Neural progenitor cell (in vitro differentiated cells): Measurements from ENCODE around the gene IL20RB. TPM values are rescaled to one million over a fixed set of nuclear protein-coding genes. Genes with fewer than 3 reads are reported as not detected.

Experiments
- DNase-seq: peaks from one replicate; pipeline ENCODE4 v3.0.0-alpha.2; 2016; ENCODE audit warnings: low spot score
- H2AFZ ChIP-seq: fragments of 200-600 bp; sonication (generic); replicated peaks from 2 replicates; pipeline ENCODE4 v1.6.1; 2016; ENCODE audit warnings: antibody characterized with exemption
- H3F3A ChIP-seq: fragments of 200-600 bp; sonication (generic); 2 replicates; pipeline ENCODE4 v1.6.1; 2016; ENCODE audit warnings: antibody characterized with exemption, low read depth
- H3K27ac ChIP-seq: fragments of 200-600 bp; sonication (generic); 2 replicates; pipeline ENCODE4 v1.5.1; 2016; ENCODE audit warnings: mild to moderate bottlenecking
- H3K27me3 ChIP-seq: fragments of 200-600 bp; sonication (generic); 2 replicates; pipeline ENCODE4 v1.6.1; 2016; ENCODE audit warnings: mild to moderate bottlenecking, moderate library complexity
- H3K36me3 ChIP-seq: fragments of 200-600 bp; sonication (generic); 2 replicates; pipeline ENCODE4 v1.5.1; 2016
- H3K4me1 ChIP-seq: fragments of 200-600 bp; sonication (generic); 2 replicates; pipeline ENCODE4 v1.6.1; 2016; ENCODE audit warnings: mixed run types
- H3K4me2 ChIP-seq: fragments of 200-600 bp; sonication (generic); 2 replicates; pipeline ENCODE4 v1.6.1; 2016
- H3K4me3 ChIP-seq: fragments of 200-600 bp; sonication (generic); 2 replicates; pipeline ENCODE4 v1.5.1; 2016
- H3K79me2 ChIP-seq: fragments of 200-600 bp; sonication (generic); 2 replicates; pipeline ENCODE4 v1.6.1; 2016; ENCODE audit warnings: low read depth
- H3K9ac ChIP-seq: fragments of 200-600 bp; sonication (generic); 2 replicates; pipeline ENCODE4 v1.6.1; 2016
- H3K9me3 ChIP-seq: fragments of 200-600 bp; sonication (generic); 2 replicates; pipeline ENCODE4 v1.5.1; 2016; ENCODE audit warnings: low read depth
- H4K20me1 ChIP-seq: fragments of 200-600 bp; sonication (generic); 2 replicates; pipeline ENCODE4 v1.6.1; 2016; ENCODE audit warnings: low read depth
- H3K27ac Mint-ChIP-seq: 3 replicates; pipeline ENCODE4 v1.8.0; 2021; ENCODE audit warnings: mixed read lengths
- H3K27me3 Mint-ChIP-seq: 2 replicates; pipeline ENCODE4 v1.8.0; 2022; ENCODE audit warnings: low read depth, mild to moderate bottlenecking, inconsistent platforms, moderate library complexity, mixed read lengths; ENCODE audit not compliant: insufficient read depth
- H3K36me3 Mint-ChIP-seq: 3 replicates; pipeline ENCODE4 v1.8.0; 2021; ENCODE audit warnings: mixed read lengths
- H3K4me1 Mint-ChIP-seq: 3 replicates; pipeline ENCODE4 v1.8.0; 2021; ENCODE audit warnings: mixed read lengths
- H3K4me3 Mint-ChIP-seq: 3 replicates; pipeline ENCODE4 v1.8.0; 2021; ENCODE audit warnings: mild to moderate bottlenecking, moderate library complexity, mixed read lengths
- H3K9me3 Mint-ChIP-seq: 3 replicates; pipeline ENCODE4 v1.8.0; 2020; ENCODE audit warnings: mixed read lengths
- EZH2 ChIP-seq: fragments of 200-600 bp; sonication (generic); IDR thresholded peaks from 2 replicates; pipeline ENCODE4 v1.6.1; 2017; ENCODE audit warnings: antibody characterized with exemption, mild to moderate bottlenecking, moderate library complexity
- EZH2phosphoT487 ChIP-seq: fragments of 200-600 bp; sonication (generic); IDR thresholded peaks from 2 replicates; pipeline ENCODE4 v1.6.1; 2017; ENCODE audit warnings: antibody characterized with exemption
- total RNA-seq: library from RNA; depleted of rRNA; stranded (reverse); fragments of >200 nt; gene quantifications from 2 replicates; pipeline ENCODE4 v1.2.3, GENCODE V29; 2015; ENCODE audit warnings: low replicate concordance
- TF ChIP-seq, protein P1 (sequence below): fragments of 200-600 bp; sonication (generic); IDR thresholded peaks from 2 replicates; pipeline ENCODE4 v1.5.1; 2017; ENCODE audit warnings: antibody characterized with exemption, mild to moderate bottlenecking

The IL20RB gene
- total RNA-seq, 1 donor from 2014 or later, result 2.5 TPM

DNA sequence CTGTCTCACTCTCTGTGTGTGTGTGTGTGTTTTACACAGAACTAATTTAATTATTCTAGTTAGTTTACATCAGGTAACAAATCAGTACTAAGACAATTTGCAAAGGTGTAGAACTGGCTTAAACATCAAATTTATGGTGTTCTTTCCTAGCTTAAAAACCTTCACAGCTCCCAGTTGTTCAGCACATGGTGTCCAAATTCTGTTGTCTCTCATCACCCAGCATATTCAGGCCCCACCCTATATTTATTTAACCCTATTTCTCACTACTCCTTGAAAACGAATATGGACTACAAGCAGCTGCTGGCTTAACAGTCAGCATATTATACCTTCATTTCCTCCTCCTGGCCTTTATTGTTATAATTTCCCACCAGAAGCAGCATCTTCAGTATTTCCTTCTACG lies 1.2 kb downstream of the IL20RB start:
- no peaks in the 10 kb centered on the region for H3K9me3 ChIP-seq
- H3K27ac Mint-ChIP-seq, result no peak overlapping the region
- H3K9ac ChIP-seq, result no peak overlapping the region
- TF ChIP-seq EZH2phosphoT487 (no peak), EZH2 (no peak)
- TF ChIP-seq, protein P1, sequence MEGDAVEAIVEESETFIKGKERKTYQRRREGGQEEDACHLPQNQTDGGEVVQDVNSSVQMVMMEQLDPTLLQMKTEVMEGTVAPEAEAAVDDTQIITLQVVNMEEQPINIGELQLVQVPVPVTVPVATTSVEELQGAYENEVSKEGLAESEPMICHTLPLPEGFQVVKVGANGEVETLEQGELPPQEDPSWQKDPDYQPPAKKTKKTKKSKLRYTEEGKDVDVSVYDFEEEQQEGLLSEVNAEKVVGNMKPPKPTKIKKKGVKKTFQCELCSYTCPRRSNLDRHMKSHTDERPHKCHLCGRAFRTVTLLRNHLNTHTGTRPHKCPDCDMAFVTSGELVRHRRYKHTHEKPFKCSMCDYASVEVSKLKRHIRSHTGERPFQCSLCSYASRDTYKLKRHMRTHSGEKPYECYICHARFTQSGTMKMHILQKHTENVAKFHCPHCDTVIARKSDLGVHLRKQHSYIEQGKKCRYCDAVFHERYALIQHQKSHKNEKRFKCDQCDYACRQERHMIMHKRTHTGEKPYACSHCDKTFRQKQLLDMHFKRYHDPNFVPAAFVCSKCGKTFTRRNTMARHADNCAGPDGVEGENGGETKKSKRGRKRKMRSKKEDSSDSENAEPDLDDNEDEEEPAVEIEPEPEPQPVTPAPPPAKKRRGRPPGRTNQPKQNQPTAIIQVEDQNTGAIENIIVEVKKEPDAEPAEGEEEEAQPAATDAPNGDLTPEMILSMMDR, result no peak
- no peaks in the 10 kb centered on the region for H3K27me3 ChIP-seq
- no peak overlapping the region for H3K4me3 ChIP-seq
- no peak overlapping the region for H3K4me3 Mint-ChIP-seq
- H3K4me1 Mint-ChIP-seq, result peaks cover 5% of the 10 kb centered on the region
- no peak overlapping the region for H3K27ac ChIP-seq
- no peak for DNase-seq
- no peak overlapping the region for H3K4me2 ChIP-seq
- H3F3A ChIP-seq, result peaks cover 6% of the 10 kb centered on the region
- H2AFZ ChIP-seq, result no peak overlapping the region
- peaks cover 10% of the 10 kb centered on the region for H3K4me1 ChIP-seq
- no peaks in the 10 kb centered on the region for H3K79me2 ChIP-seq
- H3K36me3 ChIP-seq, result no peaks in the 10 kb centered on the region
- H3K36me3 Mint-ChIP-seq, result no peaks in the 10 kb centered on the region
- H3K9me3 Mint-ChIP-seq, result peaks cover 2% of the 10 kb centered on the region
- no peaks in the 10 kb centered on the region for H4K20me1 ChIP-seq
- no peaks in the 10 kb centered on the region for H3K27me3 Mint-ChIP-seq

- H3F3A ChIP-seq, result peaks cover 6% of the 10 kb centered on the region
- no peaks in the 10 kb centered on the region for H4K20me1 ChIP-seq
- no peak overlapping the region for H3K4me2 ChIP-seq
- no peak overlapping the region for H3K9ac ChIP-seq
- TF ChIP-seq EZH2phosphoT487, result no peak
- TF ChIP-seq, protein P1, result no peak
- TF ChIP-seq EZH2, result no peak
- peaks cover 5% of the 10 kb centered on the region for H3K4me1 Mint-ChIP-seq
- no peaks in the 10 kb centered on the region for H3K79me2 ChIP-seq
- H3K27ac ChIP-seq, result no peak overlapping the region
- H3K4me3 ChIP-seq, result no peak overlapping the region
- H3K4me3 Mint-ChIP-seq, result no peak overlapping the region
- no peaks in the 10 kb centered on the region for H3K27me3 ChIP-seq
- H3K9me3 ChIP-seq, result no peaks in the 10 kb centered on the region
- H3K36me3 ChIP-seq, result no peaks in the 10 kb centered on the region
- no peak for DNase-seq
- no peaks in the 10 kb centered on the region for H3K36me3 Mint-ChIP-seq
- peaks cover 2% of the 10 kb centered on the region for H3K9me3 Mint-ChIP-seq
- no peak overlapping the region for H2AFZ ChIP-seq
- no peaks in the 10 kb centered on the region for H3K27me3 Mint-ChIP-seq
- no peak overlapping the region for H3K27ac Mint-ChIP-seq
- H3K4me1 ChIP-seq, result peaks cover 10% of the 10 kb centered on the region
Measured at GRCh38 chr3:136959599-136959998, 1.8 kb downstream of the IL20RB start.

DNA sequence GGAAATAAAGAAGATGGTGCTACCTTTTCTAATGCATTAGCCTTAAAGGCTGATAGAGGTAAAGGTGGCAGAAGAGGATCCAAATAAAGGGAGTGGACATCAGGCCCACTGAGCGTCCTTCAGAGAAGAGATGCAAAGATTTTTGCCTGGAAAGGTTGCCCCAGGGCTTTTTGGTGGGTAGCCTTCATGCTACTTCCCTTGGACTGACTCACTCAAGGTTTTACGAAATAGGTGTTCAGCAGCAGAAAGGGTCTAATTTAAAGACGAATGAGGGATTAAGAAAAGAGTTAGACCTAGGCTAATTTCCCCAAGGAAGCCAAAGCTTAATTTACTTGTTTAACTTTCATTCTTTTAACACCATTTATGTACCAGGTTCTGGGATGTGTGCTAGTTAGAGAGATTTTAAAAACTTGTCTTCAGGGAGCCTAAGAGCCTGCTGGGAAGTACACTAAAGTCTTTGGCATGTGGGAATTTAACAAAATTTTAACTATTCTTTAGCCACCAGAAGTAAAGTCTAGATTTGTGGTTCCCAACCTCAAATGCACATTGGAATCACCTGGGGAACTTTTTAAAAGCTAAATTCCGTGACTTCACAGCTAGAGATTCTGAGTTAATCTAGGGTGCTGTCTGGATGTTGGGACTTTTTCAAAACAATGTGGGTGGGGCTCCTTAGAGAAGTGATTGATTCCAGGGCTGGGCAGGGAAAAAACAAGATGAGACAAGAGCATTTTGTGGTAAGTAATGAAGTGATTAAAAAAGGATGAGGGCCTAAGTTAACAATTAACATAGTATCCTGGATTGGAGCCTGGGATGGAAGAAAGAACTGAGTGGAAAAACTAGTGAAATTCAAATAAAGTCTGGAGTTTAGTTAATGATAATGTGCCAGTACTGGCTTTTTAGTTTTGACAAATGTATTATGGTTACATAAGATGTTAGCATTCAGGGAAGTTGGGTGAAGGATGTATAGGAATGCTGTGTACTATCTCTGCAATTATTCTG lies 3.4 kb downstream of the IL20RB start:
- peaks cover 6% of the 10 kb centered on the region for H3F3A ChIP-seq
- H3K36me3 ChIP-seq, result no peaks in the 10 kb centered on the region
- peak overlapping the region; percentile 24 for H3K27ac ChIP-seq
- H3K27me3 ChIP-seq, result no peaks in the 10 kb centered on the region
- no peaks in the 10 kb centered on the region for H3K27me3 Mint-ChIP-seq
- no peak overlapping the region for H3K4me2 ChIP-seq
- no peak overlapping the region for H3K9ac ChIP-seq
- H3K4me3 ChIP-seq, result no peak overlapping the region
- no peak overlapping the region for H3K27ac Mint-ChIP-seq
- peaks cover 10% of the 10 kb centered on the region for H3K4me1 ChIP-seq
- no peaks in the 10 kb centered on the region for H3K9me3 ChIP-seq
- no peaks in the 10 kb centered on the region for H3K36me3 Mint-ChIP-seq
- H3K79me2 ChIP-seq, result no peaks in the 10 kb centered on the region
- H3K4me1 Mint-ChIP-seq, result peaks cover 5% of the 10 kb centered on the region
- no peak overlapping the region for H3K4me3 Mint-ChIP-seq
- DNase-seq, result no peak
- H4K20me1 ChIP-seq, result no peaks in the 10 kb centered on the region
- TF ChIP-seq, protein P1, result no peak
- TF ChIP-seq EZH2 (no peak), EZH2phosphoT487 (no peak)
- peaks cover 2% of the 10 kb centered on the region for H3K9me3 Mint-ChIP-seq
- H2AFZ ChIP-seq, result peak overlapping the region; percentile 14
